ENCODE measurements around the gene AP1M1.
"Not testable (repeated sequence)": the region's sequence is repeated elsewhere in the genome, so short reads cannot be mapped to it uniquely, and the experiment has no call there.

Gene AP1M1

DNA sequence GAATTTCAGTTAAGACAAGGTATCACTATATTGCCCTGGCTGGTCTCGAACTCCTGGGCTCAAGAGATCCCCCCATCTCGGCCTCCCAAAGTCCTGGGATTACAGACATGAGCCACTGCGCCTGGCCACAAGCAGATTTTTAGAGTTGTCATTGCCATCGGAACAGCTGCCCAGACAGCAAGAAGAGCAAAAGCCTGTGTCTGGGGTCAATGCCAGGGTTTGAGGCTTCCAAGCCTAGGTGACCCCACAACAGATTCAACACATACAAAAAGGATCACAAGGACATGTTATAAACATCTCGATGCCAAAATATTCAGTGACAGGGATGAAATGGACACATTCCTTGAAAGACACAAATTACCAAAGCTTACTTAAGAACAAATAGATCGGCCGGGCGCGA, 86.8 kb downstream of the AP1M1 start:
- Histone ChIP-seq H3K4me1 (ENCODE audit: control insufficient read depth, insufficient read depth, low read length) (no peaks in the 10 kb centered on the region), H3K9me3 (ENCODE audit: control insufficient read depth, insufficient read depth, low read length) (no peaks in the 10 kb centered on the region), H3K4me3 (ENCODE audit: low read length) (no peak overlapping the region), H3K36me3 (ENCODE audit: control insufficient read depth, insufficient read depth, low read length) (no peaks in the 10 kb centered on the region), H3K27me3 (ENCODE audit: control insufficient read depth, insufficient read depth, low read length) (no peaks in the 10 kb centered on the region), H3K27ac (ENCODE audit: low read length) (no peak overlapping the region)
- DNase-seq (ENCODE audit: low read depth, low spot score): no peak
- WGBS (ENCODE audit: insufficient coverage, insufficient read length): no CpG with 5 or more reads among the region's 9 CpGs

DNA sequence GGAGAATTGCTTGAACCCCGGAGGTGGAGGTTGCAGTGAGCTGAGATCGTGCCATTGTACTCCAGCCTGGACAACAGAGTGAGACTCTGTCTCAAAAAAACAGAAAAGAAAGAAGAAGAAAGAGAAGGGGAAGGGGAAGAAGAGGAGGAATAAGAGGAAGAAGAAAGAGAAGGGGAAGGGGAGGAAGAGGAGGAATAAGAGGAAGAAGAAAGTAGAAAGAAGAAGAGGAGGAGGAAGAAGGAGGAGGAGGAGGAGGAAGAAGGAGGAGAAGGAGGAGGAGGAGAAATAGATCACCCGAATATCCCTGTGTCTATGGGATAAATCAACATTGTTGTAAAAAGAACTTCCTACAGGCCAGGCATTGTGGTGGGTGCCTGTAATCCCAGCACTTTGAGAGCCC, 87.4 kb downstream of the AP1M1 start:
- not testable (repeated sequence) for H3K4me3 ChIP-seq (ENCODE audit: low read length); H3K36me3 ChIP-seq (ENCODE audit: control insufficient read depth, insufficient read depth, low read length); H3K27ac ChIP-seq (ENCODE audit: low read length); H3K4me1 ChIP-seq (ENCODE audit: control insufficient read depth, insufficient read depth, low read length); DNase-seq (ENCODE audit: low read depth, low spot score); H3K9me3 ChIP-seq (ENCODE audit: control insufficient read depth, insufficient read depth, low read length); H3K27me3 ChIP-seq (ENCODE audit: control insufficient read depth, insufficient read depth, low read length)
- WGBS (ENCODE audit: insufficient coverage, insufficient read length): no CpG with 5 or more reads among the region's 3 CpGs

DNA sequence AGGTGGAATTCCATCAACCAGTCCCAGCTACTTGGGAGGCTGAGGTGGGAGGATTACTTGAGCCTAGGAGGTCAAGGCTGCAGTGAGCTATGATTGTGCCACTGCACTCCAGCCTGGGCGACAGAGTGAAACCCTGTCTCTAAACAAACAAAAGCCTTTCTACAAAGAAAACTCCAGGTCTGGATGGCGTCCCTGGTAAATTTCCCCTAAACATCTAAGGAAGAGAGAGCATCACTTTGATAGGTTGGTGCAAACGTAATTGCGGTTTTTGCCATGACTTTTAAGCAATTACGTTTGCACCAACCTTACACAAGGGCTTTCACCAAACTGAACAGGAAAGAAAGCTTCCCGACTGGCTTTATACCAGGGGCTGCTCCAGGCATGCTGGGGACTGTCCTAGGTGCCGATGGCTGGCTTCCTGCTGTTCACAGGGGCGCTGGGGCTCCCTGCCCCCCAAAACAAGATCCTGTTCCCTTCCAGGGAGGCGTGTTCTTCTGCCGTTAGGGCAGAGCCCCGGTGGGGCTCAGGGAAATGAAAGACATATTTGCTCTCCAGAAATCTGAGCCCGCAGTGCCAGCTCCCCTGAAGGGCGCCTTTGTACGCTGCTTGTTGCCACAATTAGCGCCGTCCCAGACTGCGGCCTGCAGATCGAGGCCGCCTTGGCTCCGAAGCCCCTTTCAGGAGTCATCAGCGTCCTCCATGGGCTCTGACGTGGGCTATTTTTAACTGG, 88.2 kb downstream of the AP1M1 start:
- no peak overlapping the region for H3K27ac ChIP-seq (ENCODE audit: low read length)
- H3K4me3 ChIP-seq (ENCODE audit: low read length): no peak overlapping the region
- no peaks in the 10 kb centered on the region for H3K4me1 ChIP-seq (ENCODE audit: control insufficient read depth, insufficient read depth, low read length)
- H3K9me3 ChIP-seq (ENCODE audit: control insufficient read depth, insufficient read depth, low read length): no peaks in the 10 kb centered on the region
- no peaks in the 10 kb centered on the region for H3K27me3 ChIP-seq (ENCODE audit: control insufficient read depth, insufficient read depth, low read length)
- no peak for DNase-seq (ENCODE audit: low read depth, low spot score)
- no CpG with 5 or more reads among the region's 22 CpGs for WGBS (ENCODE audit: insufficient coverage, insufficient read length)
- no peaks in the 10 kb centered on the region for H3K36me3 ChIP-seq (ENCODE audit: control insufficient read depth, insufficient read depth, low read length)

DNA sequence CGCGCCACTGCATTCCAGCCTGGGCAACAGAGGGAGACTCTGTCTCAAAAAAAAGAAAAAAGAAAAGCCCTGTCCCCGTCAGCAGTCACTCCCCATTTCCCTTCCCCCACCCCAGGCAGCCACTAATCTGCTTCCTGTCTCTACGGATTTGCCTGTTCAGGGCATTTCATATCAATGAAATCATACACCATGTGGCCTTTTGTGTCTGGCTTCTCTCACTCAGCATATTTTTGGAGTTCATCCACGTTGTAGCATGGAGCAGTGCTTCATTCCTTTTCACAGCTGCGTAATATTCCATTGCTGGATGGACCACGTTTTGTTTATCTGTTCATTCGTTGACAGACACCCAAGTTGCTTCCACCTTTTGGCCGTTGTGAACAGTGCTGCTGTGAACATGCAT, 90.8 kb downstream of the AP1M1 start:
- no peaks in the 10 kb centered on the region for H3K9me3 ChIP-seq (ENCODE audit: control insufficient read depth, insufficient read depth, low read length)
- no peak overlapping the region for H3K4me3 ChIP-seq (ENCODE audit: low read length)
- H3K4me1 ChIP-seq (ENCODE audit: control insufficient read depth, insufficient read depth, low read length): no peaks in the 10 kb centered on the region
- no peak for DNase-seq (ENCODE audit: low read depth, low spot score)
- no peaks in the 10 kb centered on the region for H3K27me3 ChIP-seq (ENCODE audit: control insufficient read depth, insufficient read depth, low read length)
- H3K27ac ChIP-seq (ENCODE audit: low read length): no peak overlapping the region
- WGBS (ENCODE audit: insufficient coverage, insufficient read length): no CpG with 5 or more reads among the region's 9 CpGs
- no peaks in the 10 kb centered on the region for H3K36me3 ChIP-seq (ENCODE audit: control insufficient read depth, insufficient read depth, low read length)

DNA sequence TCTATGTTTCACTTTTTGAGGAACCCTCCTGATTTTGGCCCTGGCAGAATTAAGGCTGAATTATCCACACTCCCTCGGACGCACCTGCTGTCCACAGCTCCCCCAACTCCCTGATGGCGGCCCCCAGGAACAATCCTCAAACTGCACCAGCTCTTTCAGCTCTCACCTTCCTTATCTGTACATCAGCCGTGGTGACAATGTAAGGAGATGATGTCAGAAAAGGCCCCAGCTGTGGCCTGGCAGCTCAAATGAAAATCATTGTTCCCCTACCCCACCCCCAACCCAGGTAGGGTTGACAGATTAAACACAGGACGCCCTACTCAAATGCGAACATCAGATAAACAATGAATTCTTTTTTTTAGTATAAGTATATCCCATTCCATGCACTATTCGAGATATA, 91.9 kb downstream of the AP1M1 start:
- H3K27me3 ChIP-seq (ENCODE audit: control insufficient read depth, insufficient read depth, low read length): no peaks in the 10 kb centered on the region
- DNase-seq (ENCODE audit: low read depth, low spot score): no peak
- no peaks in the 10 kb centered on the region for H3K4me1 ChIP-seq (ENCODE audit: control insufficient read depth, insufficient read depth, low read length)
- no CpG with 5 or more reads among the region's 7 CpGs for WGBS (ENCODE audit: insufficient coverage, insufficient read length)
- no peak overlapping the region for H3K4me3 ChIP-seq (ENCODE audit: low read length)
- H3K27ac ChIP-seq (ENCODE audit: low read length): no peak overlapping the region
- H3K36me3 ChIP-seq (ENCODE audit: control insufficient read depth, insufficient read depth, low read length): no peaks in the 10 kb centered on the region
- no peaks in the 10 kb centered on the region for H3K9me3 ChIP-seq (ENCODE audit: control insufficient read depth, insufficient read depth, low read length)

DNA sequence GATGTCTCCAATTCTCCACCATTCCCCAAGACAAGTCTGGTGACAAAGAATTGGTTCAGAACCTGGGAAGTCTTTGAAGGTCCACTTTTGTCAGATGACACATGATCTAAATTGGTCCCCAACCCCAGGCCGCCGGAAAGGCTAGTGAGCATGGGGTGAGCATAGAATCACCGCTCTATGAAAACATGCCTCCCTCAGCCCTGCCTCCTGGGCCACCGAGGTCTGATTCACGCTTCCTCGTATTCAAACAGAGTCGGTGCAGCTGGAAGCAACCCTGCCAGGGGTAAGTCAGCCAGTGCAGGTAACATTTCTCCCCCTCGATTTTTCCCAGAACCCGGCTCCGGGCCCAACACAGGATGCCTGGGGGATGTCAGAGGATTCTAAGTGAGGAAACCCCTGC, 93.0 kb downstream of the AP1M1 start:
- DNase-seq (ENCODE audit: low read depth, low spot score): no peak
- no peaks in the 10 kb centered on the region for H3K9me3 ChIP-seq (ENCODE audit: control insufficient read depth, insufficient read depth, low read length)
- no peaks in the 10 kb centered on the region for H3K36me3 ChIP-seq (ENCODE audit: control insufficient read depth, insufficient read depth, low read length)
- H3K27me3 ChIP-seq (ENCODE audit: control insufficient read depth, insufficient read depth, low read length): no peaks in the 10 kb centered on the region
- H3K4me3 ChIP-seq (ENCODE audit: low read length): no peak overlapping the region
- WGBS (ENCODE audit: insufficient coverage, insufficient read length): no CpG with 5 or more reads among the region's 10 CpGs
- H3K27ac ChIP-seq (ENCODE audit: low read length): no peak overlapping the region
- H3K4me1 ChIP-seq (ENCODE audit: control insufficient read depth, insufficient read depth, low read length): no peaks in the 10 kb centered on the region

DNA sequence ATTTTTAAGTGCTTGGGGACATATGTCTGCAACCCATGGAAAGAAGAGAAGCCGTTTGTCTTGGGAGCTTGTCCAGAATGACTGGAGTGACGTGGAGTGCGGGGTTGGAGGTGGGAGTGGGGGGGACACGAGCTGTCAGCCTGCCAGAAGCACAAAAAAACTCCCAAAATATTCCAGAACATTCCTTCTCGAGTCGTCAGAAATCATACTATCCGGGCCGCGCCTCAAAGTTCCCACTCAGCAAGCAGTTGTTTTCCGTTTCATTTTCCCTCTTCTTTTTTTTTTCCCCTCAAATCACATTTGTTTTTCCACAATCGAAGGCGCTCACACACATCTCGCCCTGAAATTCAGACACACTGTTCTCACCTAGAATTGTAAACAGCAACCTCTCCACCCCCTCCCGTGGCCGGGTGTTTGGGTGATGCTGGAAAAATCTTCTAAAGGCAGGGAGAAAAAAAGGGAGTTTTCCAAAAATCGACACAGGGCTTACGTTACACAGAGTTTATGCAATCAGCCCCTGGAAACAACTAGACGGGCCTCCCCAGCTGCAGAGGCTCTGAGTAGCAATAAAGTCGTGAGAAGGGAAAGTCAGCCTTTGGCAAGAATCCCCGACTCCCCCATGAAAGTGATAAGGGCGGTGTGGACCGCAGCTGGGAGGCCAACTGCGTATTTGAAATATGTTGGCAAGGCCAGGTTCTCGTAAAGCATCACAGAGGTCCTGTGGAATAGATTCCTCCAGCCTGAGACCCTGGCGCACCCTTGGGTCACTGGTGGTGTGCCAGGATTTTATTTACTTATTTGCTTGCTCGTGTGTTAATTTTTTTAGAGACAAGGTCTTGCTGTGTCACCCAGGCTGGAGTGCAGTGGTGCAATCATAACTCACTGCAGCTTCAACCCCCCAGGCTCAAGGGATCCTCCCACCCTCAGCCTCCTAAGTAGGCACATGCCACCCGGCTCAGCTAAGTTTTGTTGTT, 95.7 kb downstream of the AP1M1 start:
- Histone ChIP-seq H3K27ac (ENCODE audit: low read length) (no peak overlapping the region), H3K4me1 (ENCODE audit: control insufficient read depth, insufficient read depth, low read length) (no peaks in the 10 kb centered on the region), H3K36me3 (ENCODE audit: control insufficient read depth, insufficient read depth, low read length) (no peaks in the 10 kb centered on the region), H3K27me3 (ENCODE audit: control insufficient read depth, insufficient read depth, low read length) (no peaks in the 10 kb centered on the region), H3K4me3 (ENCODE audit: low read length) (no peak overlapping the region), H3K9me3 (ENCODE audit: control insufficient read depth, insufficient read depth, low read length) (no peaks in the 10 kb centered on the region)
- WGBS (ENCODE audit: insufficient coverage, insufficient read length): no CpG with 5 or more reads among the region's 27 CpGs
- DNase-seq (ENCODE audit: low read depth, low spot score): no peak

DNA sequence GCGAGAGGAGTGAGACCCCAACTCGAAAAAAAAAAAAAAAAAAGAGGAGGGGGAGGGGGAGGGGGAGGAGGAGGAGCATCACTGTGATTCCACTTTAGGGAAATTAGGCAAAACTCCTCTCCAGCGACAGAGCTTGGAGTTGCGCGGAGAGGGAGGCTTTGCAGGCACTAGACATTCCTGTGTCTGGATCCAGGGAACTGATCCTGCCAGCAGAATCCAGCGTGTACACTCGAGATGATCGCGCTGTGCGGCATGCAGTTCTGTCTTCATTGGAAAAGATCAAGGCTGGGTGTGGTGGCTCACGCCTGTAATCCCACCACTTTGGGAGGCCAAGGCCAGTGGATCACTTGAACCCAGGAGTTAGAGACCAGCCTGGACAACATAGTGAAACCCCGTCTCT, 97.3 kb downstream of the AP1M1 start:
- WGBS (ENCODE audit: insufficient coverage, insufficient read length): no CpG with 5 or more reads among the region's 12 CpGs
- DNase-seq (ENCODE audit: low read depth, low spot score): no peak
- H3K36me3 ChIP-seq (ENCODE audit: control insufficient read depth, insufficient read depth, low read length): no peaks in the 10 kb centered on the region
- no peak overlapping the region for H3K27ac ChIP-seq (ENCODE audit: low read length)
- H3K9me3 ChIP-seq (ENCODE audit: control insufficient read depth, insufficient read depth, low read length): no peaks in the 10 kb centered on the region
- H3K4me3 ChIP-seq (ENCODE audit: low read length): no peak overlapping the region
- no peaks in the 10 kb centered on the region for H3K4me1 ChIP-seq (ENCODE audit: control insufficient read depth, insufficient read depth, low read length)
- no peaks in the 10 kb centered on the region for H3K27me3 ChIP-seq (ENCODE audit: control insufficient read depth, insufficient read depth, low read length)
